Colon (tissue), 2 donors: Measurements from ENCODE around the gene KRTAP2-4.
"Not testable (repeated sequence)": the region's sequence is repeated elsewhere in the genome, so short reads cannot be mapped to it uniquely, and the experiment has no call there.

Source experiments
- FAIRE-seq: peaks from 2 replicates; lab custom pipeline; 2012; peaks lifted over from hg19 to GRCh38; lab: Jason Lieb, UNC
- donor health status: control.
- donor health status: control.

Gene KRTAP2-4

DNA sequence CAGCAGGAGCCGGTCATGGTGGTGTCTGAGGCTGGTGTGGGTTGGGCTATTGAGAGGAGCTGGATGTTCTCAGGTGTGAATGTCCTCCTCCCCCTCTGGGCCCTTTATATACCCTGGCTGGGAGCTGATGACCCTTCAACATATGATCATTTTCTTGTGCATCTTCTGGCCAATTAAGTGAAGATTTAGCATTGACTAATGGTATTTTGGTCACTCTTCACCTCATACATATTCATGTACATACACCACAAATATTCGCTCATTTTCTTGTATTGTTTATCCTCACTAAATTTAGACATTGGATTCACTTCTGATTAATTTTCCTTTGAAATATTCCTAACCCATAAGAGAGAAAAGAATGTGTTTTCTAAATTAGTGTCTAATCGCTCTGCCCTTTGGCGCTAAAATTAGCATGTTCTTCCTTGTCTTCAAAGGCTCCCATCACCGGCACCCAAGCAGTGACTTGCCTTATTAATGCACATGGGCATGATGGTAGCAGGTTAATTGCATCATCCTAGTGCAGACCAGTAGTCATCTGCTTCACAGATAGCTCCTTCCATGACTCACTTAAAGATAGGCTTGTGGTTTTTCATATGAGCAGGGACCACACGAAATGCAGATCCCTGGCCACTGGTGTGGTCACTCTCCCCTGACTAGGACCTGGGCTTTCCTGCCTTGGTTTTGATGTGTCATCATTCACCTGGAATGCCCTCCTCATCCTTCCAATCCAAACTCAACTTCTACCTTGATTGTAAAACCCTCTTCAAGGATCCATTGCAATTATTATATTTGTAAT, at the start of gene KRTAP2-4:
TSS of gene KRTAP2-4 (minus strand) at position 51 of the 796 bp plus-strand sequence. CDS start at position 17, 34 bp downstream.
- no peak for FAIRE-seq

- no peak for FAIRE-seq
Observed at GRCh38 chr17:41111151-41111885, 45.6 kb upstream of the KRTAP2-4 start.

DNA sequence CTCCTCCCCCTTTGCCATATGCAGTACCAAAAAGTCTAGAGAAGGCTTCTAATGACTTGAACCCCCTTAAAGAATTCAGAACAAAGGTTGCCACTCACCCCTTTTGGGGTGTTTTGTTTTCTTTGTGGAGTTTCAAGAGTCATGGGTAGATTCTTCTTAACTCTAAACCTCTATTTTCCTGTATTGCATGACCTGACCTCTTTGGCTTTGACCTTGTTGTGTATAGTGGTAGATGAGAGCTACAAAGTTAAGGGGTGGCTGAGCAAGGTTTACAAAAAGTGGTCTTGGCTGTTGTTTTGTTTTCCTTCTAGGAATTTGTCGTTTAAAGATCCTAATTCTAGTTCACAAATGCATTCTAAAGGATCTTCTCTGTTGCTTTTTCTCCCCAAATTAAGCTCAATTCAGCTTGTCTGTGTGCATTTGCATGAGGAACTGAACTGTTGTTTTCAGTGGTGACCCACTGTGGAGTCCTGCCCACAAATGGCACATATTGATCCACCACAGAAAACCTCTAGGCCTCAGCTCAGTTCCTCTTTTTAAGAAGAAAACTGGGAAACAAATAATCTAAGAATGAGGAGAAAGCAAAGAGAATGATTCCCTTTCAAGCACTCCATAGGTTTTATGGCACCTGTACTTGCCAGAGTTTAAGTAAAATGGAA, 43.2 kb upstream of the KRTAP2-4 start:
- FAIRE-seq = not testable (repeated sequence)

GRCh38 chr17:41107941-41108450, 42.3 kb upstream of the KRTAP2-4 start:
- FAIRE-seq = no peak

GRCh38 chr17:41105347-41105746, 39.7 kb upstream of the KRTAP2-4 start, which contains the start of gene KRTAP4-9:
Gene KRTAP4-9 (plus strand): TSS chr17:41105389. CDS start chr17:41105389, 0 bp downstream.
- FAIRE-seq = not testable (repeated sequence)

- FAIRE-seq = peak; percentile 36
Observed at GRCh38 chr17:41104386-41105038, 38.8 kb upstream of the KRTAP2-4 start.

DNA sequence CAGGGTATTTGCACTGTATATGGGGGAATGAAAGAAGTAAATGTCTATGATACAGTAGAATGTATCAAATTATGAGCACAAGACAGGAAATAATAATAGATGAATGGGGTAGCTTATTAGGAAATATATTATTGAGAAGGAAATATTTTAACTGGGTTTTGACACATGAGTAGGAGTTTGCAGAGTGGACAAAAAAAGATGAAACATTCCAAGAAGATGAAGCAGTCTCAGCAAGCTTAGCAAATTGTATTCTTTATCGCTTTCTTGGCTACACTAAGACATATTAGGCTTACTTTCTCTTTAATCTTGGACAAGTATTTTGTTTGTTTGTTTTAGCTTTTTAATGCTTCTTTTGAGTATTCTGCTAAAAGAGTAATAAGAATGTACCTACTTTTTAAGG, 38.2 kb upstream of the KRTAP2-4 start:
- no peak for FAIRE-seq

- FAIRE-seq = no peak
Observed at GRCh38 chr17:41101586-41102259, 36.0 kb upstream of the KRTAP2-4 start, which contains the start of gene KRTAP4-16. Gene KRTAP4-16 (minus strand): TSS chr17:41102209. CDS start chr17:41102209, 0 bp downstream.

- not testable (repeated sequence) for FAIRE-seq
Observed at GRCh38 chr17:41099682-41100480, 34.2 kb upstream of the KRTAP2-4 start.

GRCh38 chr17:41098481-41098880, 32.8 kb upstream of the KRTAP2-4 start:
- FAIRE-seq = no peak

DNA sequence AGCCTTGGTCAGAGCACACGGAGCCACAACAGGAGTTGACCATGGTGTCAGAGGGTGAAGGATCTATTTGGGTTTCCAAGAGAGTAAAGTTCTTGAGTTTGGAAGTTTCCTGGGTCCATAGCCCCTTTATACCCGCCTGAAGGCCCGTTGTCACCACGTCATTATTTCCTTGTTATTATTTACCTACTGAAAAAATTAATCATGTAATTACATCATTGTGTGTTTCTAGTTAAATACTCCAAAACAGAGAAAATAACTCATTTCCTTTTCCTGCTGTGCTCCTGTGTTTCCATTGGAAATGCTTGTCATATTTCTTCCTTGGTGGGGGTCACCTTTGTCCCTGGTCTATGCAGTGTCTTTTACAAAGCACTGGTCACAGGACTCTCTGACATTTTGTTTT, 32.4 kb upstream of the KRTAP2-4 start, which contains the start of gene KRTAP4-8:
TSS of gene KRTAP4-8 (minus strand) at position 101 of the 400 bp plus-strand sequence. CDS start at position 43, 58 bp downstream.
- FAIRE-seq = no peak

DNA sequence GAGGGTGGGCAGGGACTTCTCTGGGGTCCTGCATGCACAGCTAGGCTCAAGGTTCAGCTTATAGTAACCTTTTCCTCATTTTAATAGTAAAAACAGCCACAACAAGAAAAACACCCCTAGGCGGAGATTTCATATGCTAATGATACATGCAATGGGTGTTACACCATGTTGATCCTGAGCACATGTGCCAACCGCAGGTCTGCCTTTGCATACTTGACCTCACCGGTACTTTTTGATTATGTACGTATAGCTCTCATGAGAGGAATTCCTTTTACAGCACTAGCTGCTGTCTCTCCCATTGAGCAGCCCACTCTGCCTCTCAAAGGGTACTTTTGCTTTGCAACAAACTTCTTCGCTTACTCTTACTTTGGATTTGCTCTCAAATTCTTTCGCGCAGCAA, 30.4 kb upstream of the KRTAP2-4 start:
- no peak for FAIRE-seq

GRCh38 chr17:41088760-41089352, 23.2 kb upstream of the KRTAP2-4 start:
- FAIRE-seq = not testable (repeated sequence)

DNA sequence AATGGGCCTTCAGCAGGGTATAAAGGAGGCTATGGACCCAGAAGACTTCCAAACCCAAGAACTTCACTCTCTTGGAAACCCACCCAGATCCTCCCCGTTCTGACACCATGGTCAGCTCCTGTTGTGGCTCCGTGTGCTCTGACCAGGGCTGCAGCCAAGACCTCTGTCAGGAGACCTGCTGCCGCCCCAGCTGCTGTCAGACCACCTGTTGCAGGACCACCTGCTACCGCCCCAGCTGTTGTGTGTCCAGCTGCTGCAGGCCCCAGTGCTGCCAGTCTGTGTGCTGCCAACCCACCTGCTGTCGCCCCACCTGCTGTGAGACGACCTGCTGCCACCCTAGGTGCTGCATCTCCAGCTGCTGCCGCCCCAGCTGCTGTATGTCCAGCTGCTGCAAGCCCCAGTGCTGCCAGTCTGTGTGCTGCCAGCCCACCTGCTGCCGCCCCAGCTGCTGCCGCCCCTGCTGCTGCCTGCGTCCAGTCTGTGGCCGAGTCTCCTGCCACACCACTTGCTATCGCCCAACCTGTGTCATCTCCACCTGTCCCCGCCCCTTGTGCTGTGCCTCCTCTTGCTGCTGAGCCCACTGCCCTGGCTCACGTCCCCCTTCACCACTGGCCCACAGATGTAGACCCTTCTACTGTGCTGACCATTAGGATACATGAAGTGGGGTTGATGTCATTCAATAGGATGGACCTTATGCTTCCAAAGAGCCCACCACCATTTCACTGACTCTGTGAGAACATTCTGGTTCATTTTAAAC, 18.6 kb upstream of the KRTAP2-4 start, which contains the start of gene KRTAP4-7:
TSS of gene KRTAP4-7 (plus strand) at position 51 of the 757 bp plus-strand sequence. CDS start at position 108, 57 bp downstream.
- FAIRE-seq = not testable (repeated sequence)

DNA sequence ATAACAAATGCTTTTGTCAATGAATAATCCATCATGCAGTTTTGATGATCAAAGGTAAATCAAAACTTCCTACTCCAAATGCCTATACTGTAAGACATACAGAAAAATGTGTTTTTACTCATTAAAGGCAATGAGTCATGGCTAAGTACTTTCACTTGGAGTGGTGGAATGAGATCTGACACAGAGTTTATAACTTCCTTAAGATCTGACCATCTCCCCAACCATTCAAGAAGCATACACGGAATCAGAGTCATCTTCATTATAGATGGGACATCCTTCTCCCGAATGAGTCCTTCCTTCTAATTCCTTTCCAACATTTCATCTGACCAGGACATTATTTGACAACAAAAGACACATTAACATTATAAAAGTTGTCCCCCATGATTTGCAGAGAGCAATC, 17.7 kb upstream of the KRTAP2-4 start:
- not testable (repeated sequence) for FAIRE-seq

DNA sequence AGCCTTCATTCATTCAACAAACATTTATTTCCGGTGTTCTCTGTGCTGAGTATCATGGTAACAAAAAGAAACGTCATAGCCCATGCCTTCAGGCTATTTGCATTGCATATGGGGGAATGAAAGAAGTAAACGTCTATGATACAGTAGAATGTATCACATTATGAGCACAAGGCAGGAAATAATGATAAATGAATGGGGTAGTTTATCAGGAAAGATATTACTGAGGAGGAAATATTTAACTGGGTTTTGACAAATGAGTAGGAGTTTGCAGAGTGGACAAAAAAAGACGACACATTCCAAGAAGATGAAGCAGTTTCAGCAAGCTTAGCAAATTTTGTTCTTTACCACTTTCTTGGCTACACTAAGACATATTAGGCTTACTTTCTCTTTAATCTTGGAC, 16.9 kb upstream of the KRTAP2-4 start:
- FAIRE-seq = no peak

DNA sequence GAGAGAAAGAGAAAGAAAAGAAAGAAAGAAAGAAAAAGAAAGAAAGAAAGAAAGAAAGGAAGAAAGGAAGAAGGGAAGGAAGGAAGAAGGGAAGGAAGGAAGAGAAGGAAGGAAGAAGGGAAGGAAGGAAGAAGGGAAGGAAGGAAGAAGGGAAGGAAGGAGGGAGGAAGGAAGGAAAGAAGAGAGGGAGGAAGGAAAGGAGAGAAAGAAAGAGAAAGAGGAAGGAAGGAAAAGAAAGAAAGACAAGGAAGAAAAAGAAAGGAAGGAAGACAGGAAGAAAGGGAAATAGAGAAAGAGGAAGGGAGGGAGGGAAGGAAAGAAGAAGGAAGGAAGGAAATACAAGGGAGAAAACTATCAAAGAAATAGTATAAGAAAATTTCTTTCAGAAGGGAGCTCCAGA, 11.1 kb upstream of the KRTAP2-4 start:
- no peak for FAIRE-seq

DNA sequence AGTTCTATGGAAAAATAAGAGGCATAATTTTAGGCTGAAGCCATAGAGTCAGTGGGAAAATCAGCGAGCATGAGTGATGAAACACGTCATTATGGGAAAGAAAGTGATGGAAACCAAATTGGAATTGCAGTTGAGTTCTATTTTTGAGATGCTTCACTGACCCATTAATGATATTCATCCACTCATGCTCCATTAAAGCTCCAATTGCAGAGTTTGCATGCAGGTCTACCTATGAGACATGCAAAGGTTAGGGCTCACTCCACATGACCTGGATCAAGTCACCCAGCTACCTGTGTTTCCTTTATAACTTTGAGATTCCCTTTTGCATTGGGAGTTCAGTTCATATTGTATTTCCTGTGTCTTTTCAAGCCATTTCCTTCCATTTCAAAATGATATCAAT, 8.0 kb upstream of the KRTAP2-4 start:
- FAIRE-seq = no peak
